ENCODE results near the gene PITPNC1.
"Not testable (repeated sequence)": the region's sequence is repeated elsewhere in the genome, so short reads cannot be mapped to it uniquely, and the experiment has no call there.

Gene PITPNC1

GRCh38 chr17:67376737-67377487, at the start of gene PITPNC1:
Gene PITPNC1 (plus strand): TSS chr17:67377281.
- Histone ChIP-seq H3K27ac (ENCODE audit: low read depth, low read length) (peak within 1 kb of the TSS; percentile 88), H3K4me1 (ENCODE audit: control insufficient read depth in 5 of 5, insufficient read depth in 5 of 5, low read length in 5 of 5) (peaks cover 5 to 37% (median 26%) of the 10 kb centered on the region in 5 donors), H3K4me3 (ENCODE audit: low read depth in 1 of 5, low read length in 5 of 5) (peak within 1 kb of the TSS; percentile 85 to 92 (median 88)), H3K27me3 (ENCODE audit: control insufficient read depth in 5 of 5, insufficient read depth in 4 of 5, low read length in 5 of 5) (no peaks in the 10 kb centered on the region), H3K9ac (ENCODE audit: low read length in 5 of 5) (peak within 1 kb of the TSS; percentile 41 to 91 (median 84)), H3K36me3 (ENCODE audit: control insufficient read depth in 5 of 5, insufficient read depth in 5 of 5, low read length in 5 of 5) (no peaks in the 10 kb centered on the region), H3K9me3 (ENCODE audit: control insufficient read depth in 5 of 5, low read length in 5 of 5) (no peaks in the 10 kb centered on the region)

GRCh38 chr17:67328026-67328425, 49.1 kb upstream of the PITPNC1 start:
- no peaks in the 10 kb centered on the region for H3K4me1 ChIP-seq (ENCODE audit: control insufficient read depth in 5 of 5, insufficient read depth in 5 of 5, low read length in 5 of 5)
- H3K9ac ChIP-seq (ENCODE audit: low read length in 5 of 5): no peak overlapping the region
- no peak overlapping the region for H3K4me3 ChIP-seq (ENCODE audit: low read depth in 1 of 5, low read length in 5 of 5)
- no peak overlapping the region for H3K27ac ChIP-seq (ENCODE audit: low read depth, low read length)
- peaks cover 0 to 4% (median 0%) of the 10 kb centered on the region in 5 donors for H3K9me3 ChIP-seq (ENCODE audit: control insufficient read depth in 5 of 5, low read length in 5 of 5)
- no peaks in the 10 kb centered on the region for H3K27me3 ChIP-seq (ENCODE audit: control insufficient read depth in 5 of 5, insufficient read depth in 4 of 5, low read length in 5 of 5)
- no peaks in the 10 kb centered on the region for H3K36me3 ChIP-seq (ENCODE audit: control insufficient read depth in 5 of 5, insufficient read depth in 5 of 5, low read length in 5 of 5)

GRCh38 chr17:67331381-67332161, 45.5 kb upstream of the PITPNC1 start:
- H3K9ac ChIP-seq (ENCODE audit: low read length in 5 of 5); H3K4me3 ChIP-seq (ENCODE audit: low read depth in 1 of 5, low read length in 5 of 5): not testable (repeated sequence)

GRCh38 chr17:67332162-67332508, 44.9 kb upstream of the PITPNC1 start:
- not testable (repeated sequence) for H3K27ac ChIP-seq (ENCODE audit: low read depth, low read length); H3K9me3 ChIP-seq (ENCODE audit: control insufficient read depth in 5 of 5, low read length in 5 of 5); H3K27me3 ChIP-seq (ENCODE audit: control insufficient read depth in 5 of 5, insufficient read depth in 4 of 5, low read length in 5 of 5); H3K4me1 ChIP-seq (ENCODE audit: control insufficient read depth in 5 of 5, insufficient read depth in 5 of 5, low read length in 5 of 5); H3K36me3 ChIP-seq (ENCODE audit: control insufficient read depth in 5 of 5, insufficient read depth in 5 of 5, low read length in 5 of 5); H3K9ac ChIP-seq (ENCODE audit: low read length in 5 of 5); H3K4me3 ChIP-seq (ENCODE audit: low read depth in 1 of 5, low read length in 5 of 5)

More at GRCh38 chr17:67331381-67332161, 45.5 kb upstream of the PITPNC1 start:
- H3K27ac ChIP-seq (ENCODE audit: low read depth, low read length); H3K36me3 ChIP-seq (ENCODE audit: control insufficient read depth in 5 of 5, insufficient read depth in 5 of 5, low read length in 5 of 5); H3K4me1 ChIP-seq (ENCODE audit: control insufficient read depth in 5 of 5, insufficient read depth in 5 of 5, low read length in 5 of 5); H3K27me3 ChIP-seq (ENCODE audit: control insufficient read depth in 5 of 5, insufficient read depth in 4 of 5, low read length in 5 of 5); H3K9me3 ChIP-seq (ENCODE audit: control insufficient read depth in 5 of 5, low read length in 5 of 5): not testable (repeated sequence)

- peaks cover 0 to 3% (median 0%) of the 10 kb centered on the region in 5 donors for H3K4me1 ChIP-seq (ENCODE audit: control insufficient read depth in 5 of 5, insufficient read depth in 5 of 5, low read length in 5 of 5)
These were observed 41.7 kb upstream of the PITPNC1 start for GRCh38 chr17:67335245-67335835.

GRCh38 chr17:67336859-67337258, 40.2 kb upstream of the PITPNC1 start:
- Histone ChIP-seq H3K27me3 (ENCODE audit: control insufficient read depth in 5 of 5, insufficient read depth in 4 of 5, low read length in 5 of 5) (no peaks in the 10 kb centered on the region), H3K4me3 (ENCODE audit: low read depth in 1 of 5, low read length in 5 of 5) (no peak overlapping the region), H3K4me1 (ENCODE audit: control insufficient read depth in 5 of 5, insufficient read depth in 5 of 5, low read length in 5 of 5) (peaks cover 0 to 3% (median 0%) of the 10 kb centered on the region in 5 donors), H3K27ac (ENCODE audit: low read depth, low read length) (no peak overlapping the region), H3K36me3 (ENCODE audit: control insufficient read depth in 5 of 5, insufficient read depth in 5 of 5, low read length in 5 of 5) (peaks cover 14 to 22% (median 18%) of the 10 kb centered on the region in 5 donors), H3K9me3 (ENCODE audit: control insufficient read depth in 5 of 5, low read length in 5 of 5) (peaks cover 0 to 4% (median 0%) of the 10 kb centered on the region in 5 donors), H3K9ac (ENCODE audit: low read length in 5 of 5) (no peak overlapping the region)

More at GRCh38 chr17:67335245-67335835, 41.7 kb upstream of the PITPNC1 start:
- no peak overlapping the region for H3K4me3 ChIP-seq (ENCODE audit: low read depth in 1 of 5, low read length in 5 of 5)
- no peaks in the 10 kb centered on the region for H3K27me3 ChIP-seq (ENCODE audit: control insufficient read depth in 5 of 5, insufficient read depth in 4 of 5, low read length in 5 of 5)
- H3K9me3 ChIP-seq (ENCODE audit: control insufficient read depth in 5 of 5, low read length in 5 of 5): peaks cover 0 to 4% (median 0%) of the 10 kb centered on the region in 5 donors
- H3K9ac ChIP-seq (ENCODE audit: low read length in 5 of 5): no peak overlapping the region
- H3K36me3 ChIP-seq (ENCODE audit: control insufficient read depth in 5 of 5, insufficient read depth in 5 of 5, low read length in 5 of 5): peaks cover 2 to 8% (median 3%) of the 10 kb centered on the region in 5 donors
- no peak overlapping the region for H3K27ac ChIP-seq (ENCODE audit: low read depth, low read length)

- not testable (repeated sequence) for H3K4me1 ChIP-seq (ENCODE audit: control insufficient read depth in 5 of 5, insufficient read depth in 5 of 5, low read length in 5 of 5); H3K27me3 ChIP-seq (ENCODE audit: control insufficient read depth in 5 of 5, insufficient read depth in 4 of 5, low read length in 5 of 5); H3K9me3 ChIP-seq (ENCODE audit: control insufficient read depth in 5 of 5, low read length in 5 of 5); H3K9ac ChIP-seq (ENCODE audit: low read length in 5 of 5); H3K27ac ChIP-seq (ENCODE audit: low read depth, low read length); H3K4me3 ChIP-seq (ENCODE audit: low read depth in 1 of 5, low read length in 5 of 5)
- H3K36me3 ChIP-seq (ENCODE audit: control insufficient read depth in 5 of 5, insufficient read depth in 5 of 5, low read length in 5 of 5): peaks cover 24 to 34% (median 29%) of the 10 kb centered on the region in 5 donors
These were observed 38.7 kb upstream of the PITPNC1 start for GRCh38 chr17:67338353-67338752.

GRCh38 chr17:67343237-67343636, 33.8 kb upstream of the PITPNC1 start:
- Histone ChIP-seq H3K36me3 (ENCODE audit: control insufficient read depth in 5 of 5, insufficient read depth in 5 of 5, low read length in 5 of 5) (peaks cover 61 to 76% (median 68%) of the 10 kb centered on the region in 5 donors), H3K27ac (ENCODE audit: low read depth, low read length) (no peak overlapping the region), H3K9ac (ENCODE audit: low read length in 5 of 5) (no peak overlapping the region), H3K4me3 (ENCODE audit: low read depth in 1 of 5, low read length in 5 of 5) (no peak overlapping the region), H3K4me1 (ENCODE audit: control insufficient read depth in 5 of 5, insufficient read depth in 5 of 5, low read length in 5 of 5) (peaks cover 0 to 3% (median 0%) of the 10 kb centered on the region in 5 donors), H3K27me3 (ENCODE audit: control insufficient read depth in 5 of 5, insufficient read depth in 4 of 5, low read length in 5 of 5) (no peaks in the 10 kb centered on the region), H3K9me3 (ENCODE audit: control insufficient read depth in 5 of 5, low read length in 5 of 5) (no peaks in the 10 kb centered on the region)

- H3K9ac ChIP-seq (ENCODE audit: low read length in 5 of 5): no peak overlapping the region
- no peak overlapping the region for H3K27ac ChIP-seq (ENCODE audit: low read depth, low read length)
- H3K4me1 ChIP-seq (ENCODE audit: control insufficient read depth in 5 of 5, insufficient read depth in 5 of 5, low read length in 5 of 5): peaks cover 0 to 4% (median 0%) of the 10 kb centered on the region in 5 donors
- peaks cover 59 to 83% (median 78%) of the 10 kb centered on the region in 5 donors for H3K36me3 ChIP-seq (ENCODE audit: control insufficient read depth in 5 of 5, insufficient read depth in 5 of 5, low read length in 5 of 5)
- no peaks in the 10 kb centered on the region for H3K27me3 ChIP-seq (ENCODE audit: control insufficient read depth in 5 of 5, insufficient read depth in 4 of 5, low read length in 5 of 5)
- no peak overlapping the region for H3K4me3 ChIP-seq (ENCODE audit: low read depth in 1 of 5, low read length in 5 of 5)
- H3K9me3 ChIP-seq (ENCODE audit: control insufficient read depth in 5 of 5, low read length in 5 of 5): no peaks in the 10 kb centered on the region
These were observed 29.3 kb upstream of the PITPNC1 start for GRCh38 chr17:67347826-67348225.

- no peaks in the 10 kb centered on the region for H3K9me3 ChIP-seq (ENCODE audit: control insufficient read depth in 5 of 5, low read length in 5 of 5)
- H3K4me1 ChIP-seq (ENCODE audit: control insufficient read depth in 5 of 5, insufficient read depth in 5 of 5, low read length in 5 of 5): peaks cover 0 to 6% (median 0%) of the 10 kb centered on the region in 5 donors
- H3K36me3 ChIP-seq (ENCODE audit: control insufficient read depth in 5 of 5, insufficient read depth in 5 of 5, low read length in 5 of 5): peaks cover 53 to 81% (median 71%) of the 10 kb centered on the region in 5 donors
- H3K27me3 ChIP-seq (ENCODE audit: control insufficient read depth in 5 of 5, insufficient read depth in 4 of 5, low read length in 5 of 5): no peaks in the 10 kb centered on the region
- no peak overlapping the region for H3K4me3 ChIP-seq (ENCODE audit: low read depth in 1 of 5, low read length in 5 of 5)
- no peak overlapping the region for H3K27ac ChIP-seq (ENCODE audit: low read depth, low read length)
- no peak overlapping the region for H3K9ac ChIP-seq (ENCODE audit: low read length in 5 of 5)
These were observed 27.7 kb upstream of the PITPNC1 start for GRCh38 chr17:67349420-67349819.

All from subcutaneous abdominal adipose tissue (tissue), 5 donors.